HTR-8/SVneo (cell line): ENCODE data around the gene RAPGEF4.

ENCODE experiments used
- DNase-seq: peaks from one replicate; pipeline ENCODE4 v3.0.0; 2011; ENCODE audit warnings: low spot score, mixed read lengths; ENCODE audit not compliant: insufficient read length
- FAIRE-seq: peaks from 2 replicates; lab custom pipeline; 2011; peaks lifted over from hg19 to GRCh38; lab: Jason Lieb, UNC

RAPGEF4 gene

GRCh38 chr2:172893111-172893510 lies 157.5 kb downstream of the RAPGEF4 start:
- DNase-seq (no peak), FAIRE-seq (no peak)

GRCh38 chr2:172893671-172894070 lies 158.0 kb downstream of the RAPGEF4 start:
- DNase-seq (no peak), FAIRE-seq (no peak)

GRCh38 chr2:172894689-172895387 lies 159.2 kb downstream of the RAPGEF4 start:
- DNase-seq (no peak), FAIRE-seq (no peak)

- no peak for FAIRE-seq
- no peak for DNase-seq
These were observed 161.0 kb downstream of the RAPGEF4 start for GRCh38 chr2:172896661-172897081.

GRCh38 chr2:172900871-172901270 lies 165.2 kb downstream of the RAPGEF4 start:
- DNase-seq (no peak), FAIRE-seq (no peak)

- DNase-seq = no peak
- no peak for FAIRE-seq
These were observed 166.3 kb downstream of the RAPGEF4 start for GRCh38 chr2:172901913-172902312.

GRCh38 chr2:172904236-172904635 lies 168.6 kb downstream of the RAPGEF4 start:
- FAIRE-seq (no peak), DNase-seq (no peak)

- no peak for FAIRE-seq
- DNase-seq = no peak
These were observed 170.5 kb downstream of the RAPGEF4 start for GRCh38 chr2:172905937-172906811.

- FAIRE-seq = no peak
- DNase-seq = no peak
These were observed 172.6 kb downstream of the RAPGEF4 start for GRCh38 chr2:172908275-172908674.

- FAIRE-seq (no peak), DNase-seq (no peak)
These were observed 173.8 kb downstream of the RAPGEF4 start for GRCh38 chr2:172909454-172909853.

- no peak for FAIRE-seq
- DNase-seq = no peak
These were observed 176.6 kb downstream of the RAPGEF4 start for GRCh38 chr2:172912266-172912665.

- FAIRE-seq = no peak
- no peak for DNase-seq
These were observed 178.8 kb downstream of the RAPGEF4 start for GRCh38 chr2:172914341-172915008.

GRCh38 chr2:172917716-172918115 lies 182.1 kb downstream of the RAPGEF4 start:
- FAIRE-seq = no peak
- no peak for DNase-seq

GRCh38 chr2:172919732-172920131 lies 184.1 kb downstream of the RAPGEF4 start:
- DNase-seq (no peak), FAIRE-seq (no peak)

- peak; percentile 38 for FAIRE-seq
These were observed 186.0 kb downstream of the RAPGEF4 start for GRCh38 chr2:172921532-172922236.

GRCh38 chr2:172922306-172922705 lies 186.7 kb downstream of the RAPGEF4 start:
- DNase-seq = no peak
- no peak for FAIRE-seq

More at GRCh38 chr2:172921532-172922236, 186.0 kb downstream of the RAPGEF4 start:
- no peak for DNase-seq

GRCh38 chr2:172922815-172923214 lies 187.2 kb downstream of the RAPGEF4 start:
- DNase-seq (no peak), FAIRE-seq (no peak)

GRCh38 chr2:172924097-172924660 lies 188.5 kb downstream of the RAPGEF4 start:
- DNase-seq (no peak), FAIRE-seq (no peak)

- FAIRE-seq = no peak
- DNase-seq = no peak
These were observed 190.0 kb downstream of the RAPGEF4 start for GRCh38 chr2:172925600-172925999.
